HG03095 (cell line): ENCODE measurements around the gene GTF2F2.

Experiments used
- ATAC-seq: cut with Tn5 transposase; IDR thresholded peaks from one replicate; pipeline ENCODE4 v1.9.1; 2021; ENCODE audit warnings: moderate library complexity; ENCODE audit not compliant: unreplicated experiment

GTF2F2 gene

GRCh38 chr13:45209229-45209628 lies 88.9 kb downstream of the GTF2F2 start:
- ATAC-seq = no peak

- no peak for ATAC-seq
These were observed 95.2 kb downstream of the GTF2F2 start for GRCh38 chr13:45215392-45216077.

GRCh38 chr13:45216193-45216592 lies 95.9 kb downstream of the GTF2F2 start:
- no peak for ATAC-seq

- no peak for ATAC-seq
These were observed 98.4 kb downstream of the GTF2F2 start for GRCh38 chr13:45218689-45219088.

- no peak for ATAC-seq
These were observed 99.0 kb downstream of the GTF2F2 start for GRCh38 chr13:45219123-45219891.

- ATAC-seq = no peak
These were observed 99.6 kb downstream of the GTF2F2 start for GRCh38 chr13:45219938-45220375.

- ATAC-seq = no peak
These were observed 100.1 kb downstream of the GTF2F2 start for GRCh38 chr13:45220403-45220802.

- no peak for ATAC-seq
These were observed 102.2 kb downstream of the GTF2F2 start for GRCh38 chr13:45222516-45222915.

GRCh38 chr13:45222919-45223318 lies 102.6 kb downstream of the GTF2F2 start:
- no peak for ATAC-seq

- ATAC-seq = no peak
These were observed 103.9 kb downstream of the GTF2F2 start for GRCh38 chr13:45224176-45224575.

- no peak for ATAC-seq
These were observed 105.1 kb downstream of the GTF2F2 start for GRCh38 chr13:45225370-45225769.

GRCh38 chr13:45226024-45226423 lies 105.7 kb downstream of the GTF2F2 start:
- ATAC-seq = no peak

GRCh38 chr13:45228002-45228401 lies 107.7 kb downstream of the GTF2F2 start:
- ATAC-seq = no peak

- ATAC-seq = no peak
These were observed 108.9 kb downstream of the GTF2F2 start for GRCh38 chr13:45229172-45229571.

- no peak for ATAC-seq
These were observed 111.0 kb downstream of the GTF2F2 start for GRCh38 chr13:45231305-45231704.

GRCh38 chr13:45231722-45232121 lies 111.4 kb downstream of the GTF2F2 start:
- no peak for ATAC-seq

- no peak for ATAC-seq
These were observed 112.3 kb downstream of the GTF2F2 start for GRCh38 chr13:45232591-45232990.

- ATAC-seq = no peak
These were observed 118.9 kb downstream of the GTF2F2 start for GRCh38 chr13:45238945-45239795.

GRCh38 chr13:45240143-45240542 lies 119.8 kb downstream of the GTF2F2 start:
- ATAC-seq = no peak

GRCh38 chr13:45242070-45242469 lies 121.8 kb downstream of the GTF2F2 start:
- no peak for ATAC-seq

- ATAC-seq = no peak
These were observed 122.2 kb downstream of the GTF2F2 start for GRCh38 chr13:45242524-45242923.
